GM18505 (cell line): Measurements from ENCODE around the gene OR7G3.
A peak's percentile ranks its signal among the peaks of the same experiment; 100 is the strongest.

Experiments
- ATAC-seq: cut with Tn5 transposase; IDR thresholded peaks from one replicate; pipeline ENCODE4 v1.9.1; 2021; ENCODE audit not compliant: unreplicated experiment
- POLR2A ChIP-seq: IDR thresholded peaks from 4 replicates; pipeline ENCODE4 v1.6.1; 2011; ENCODE audit warnings: borderline replicate concordance; ENCODE audit not compliant: insufficient read depth, insufficient read length; ENCODE audit errors: extremely low read depth

Gene OR7G3

DNA sequence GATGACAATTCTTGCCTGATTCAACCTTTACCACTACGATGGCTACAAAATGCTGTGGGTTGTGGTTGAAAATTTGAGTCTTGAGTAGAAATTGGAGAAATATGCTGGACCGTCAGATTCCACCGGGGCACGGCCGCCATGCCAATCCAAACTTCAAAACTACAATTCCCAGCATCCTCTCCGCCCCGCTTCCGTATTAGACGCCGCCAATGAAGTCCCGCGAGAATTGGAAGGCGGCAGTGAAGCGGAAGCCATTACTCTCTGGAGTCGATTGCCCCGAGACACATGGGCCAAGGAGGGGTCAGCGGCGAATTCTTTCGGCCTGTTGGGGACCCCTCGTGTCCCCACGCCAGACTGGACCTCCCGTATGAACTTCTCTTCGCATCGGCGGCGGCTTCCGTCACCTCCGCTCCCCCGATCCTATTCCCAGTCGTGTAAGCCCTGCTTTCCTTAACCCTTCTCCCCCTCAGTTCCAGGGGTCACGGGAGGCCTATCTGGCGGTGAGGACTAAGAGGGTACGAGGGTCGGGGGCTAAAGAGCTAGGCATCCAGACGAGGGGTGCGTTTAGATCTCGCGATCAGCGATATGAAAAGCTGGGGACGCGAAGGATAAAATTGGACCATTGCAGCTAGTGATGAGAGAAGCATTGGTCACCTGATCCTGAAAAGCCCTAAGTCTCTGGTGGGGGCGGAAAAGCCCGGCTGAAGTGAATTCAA lies 13.6 kb upstream of the OR7G3 start, which contains the start of gene ZNF317:
TSS of gene ZNF317 (plus strand) at position 239 of the 716 bp plus-strand sequence. CDS start 15,620 bp downstream, outside the sequence.
- peak; percentile 87 for TF ChIP-seq POLR2A
- ATAC-seq = peak; percentile 87

DNA sequence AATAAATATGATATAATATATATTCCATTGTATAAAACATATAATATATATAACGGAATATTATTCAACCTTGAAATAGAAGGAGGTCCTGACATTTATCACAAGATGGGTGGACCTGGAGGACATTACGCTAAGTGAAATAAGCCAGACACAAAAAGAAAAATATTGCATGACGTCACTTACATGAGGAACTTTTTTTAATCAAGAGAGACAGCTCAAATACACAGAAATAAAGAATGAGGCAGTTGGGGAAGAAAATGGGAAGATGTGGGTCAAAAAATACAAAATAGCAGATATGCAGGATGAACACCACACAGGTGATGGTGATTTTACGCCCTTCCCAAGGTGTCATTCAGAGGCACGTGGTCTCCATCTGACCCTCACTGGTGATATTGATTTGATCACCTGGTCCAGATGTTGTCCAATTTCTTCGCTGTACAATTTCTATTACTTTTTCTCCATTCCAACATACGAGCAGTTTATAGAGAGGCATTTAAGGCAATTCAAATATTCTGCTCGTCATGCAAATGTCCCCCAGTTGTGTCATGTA lies 12.9 kb upstream of the OR7G3 start:
- no peak for TF ChIP-seq POLR2A
- ATAC-seq = no peak

DNA sequence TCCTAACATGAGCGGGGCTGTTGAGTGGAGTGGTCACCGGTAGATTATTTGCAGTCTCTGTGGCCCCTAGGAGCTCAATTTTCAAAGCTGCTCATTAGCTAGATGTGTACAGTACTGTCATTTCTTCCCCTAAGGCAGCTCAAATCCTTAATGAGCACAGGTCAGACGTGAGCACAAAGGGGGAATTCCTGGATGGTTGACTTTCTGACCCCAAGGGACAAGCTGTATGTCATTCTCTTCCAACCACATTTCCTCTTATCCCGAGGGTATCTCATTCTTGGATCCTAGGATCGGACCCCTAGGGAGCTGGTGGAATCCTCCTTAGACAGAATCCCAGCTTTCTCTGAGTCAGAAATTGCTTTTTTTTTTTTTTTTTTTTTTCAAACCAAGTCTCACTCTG lies 5.7 kb upstream of the OR7G3 start:
- no peak for TF ChIP-seq POLR2A
- ATAC-seq = no peak

DNA sequence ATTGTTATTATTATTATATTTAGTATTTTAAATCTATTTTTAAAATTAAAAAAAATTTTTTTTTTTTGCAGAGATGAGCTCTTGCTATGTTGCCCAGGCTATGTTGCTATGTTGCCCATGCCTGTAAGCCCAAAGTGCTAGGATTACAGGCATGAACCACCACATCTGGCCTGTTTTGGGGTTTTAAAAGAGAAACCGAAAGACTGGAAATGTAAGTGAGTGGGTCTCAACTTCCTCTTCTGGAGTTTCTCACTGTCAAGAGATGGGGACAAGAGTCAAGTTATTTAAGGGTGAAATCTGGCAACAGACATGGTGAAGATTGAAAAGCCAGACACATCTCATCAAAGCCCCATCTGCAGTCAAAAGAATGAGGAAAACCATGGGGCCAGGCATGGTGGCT lies 4.2 kb upstream of the OR7G3 start:
- TF ChIP-seq POLR2A = no peak
- ATAC-seq = no peak

DNA sequence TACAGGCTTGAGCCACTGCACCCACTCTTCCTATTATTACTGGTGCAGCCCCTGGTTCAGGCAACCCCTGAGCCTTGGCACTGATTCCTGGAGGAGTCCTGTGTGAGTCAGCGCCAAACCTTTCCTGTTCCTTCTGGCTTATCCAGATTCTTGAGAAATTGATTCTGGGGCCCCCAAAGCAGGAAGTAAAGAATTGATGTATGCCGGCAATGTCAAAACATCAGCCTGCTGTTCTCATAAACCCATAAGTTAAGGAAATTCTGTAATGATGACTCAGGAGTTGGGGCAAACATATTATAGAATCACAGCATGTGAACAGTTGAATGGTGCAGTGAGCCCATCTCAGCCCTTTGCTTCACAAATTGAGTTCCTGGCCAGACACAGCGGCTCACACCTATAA lies 1.4 kb upstream of the OR7G3 start:
- no peak for ATAC-seq
- TF ChIP-seq POLR2A = no peak

DNA sequence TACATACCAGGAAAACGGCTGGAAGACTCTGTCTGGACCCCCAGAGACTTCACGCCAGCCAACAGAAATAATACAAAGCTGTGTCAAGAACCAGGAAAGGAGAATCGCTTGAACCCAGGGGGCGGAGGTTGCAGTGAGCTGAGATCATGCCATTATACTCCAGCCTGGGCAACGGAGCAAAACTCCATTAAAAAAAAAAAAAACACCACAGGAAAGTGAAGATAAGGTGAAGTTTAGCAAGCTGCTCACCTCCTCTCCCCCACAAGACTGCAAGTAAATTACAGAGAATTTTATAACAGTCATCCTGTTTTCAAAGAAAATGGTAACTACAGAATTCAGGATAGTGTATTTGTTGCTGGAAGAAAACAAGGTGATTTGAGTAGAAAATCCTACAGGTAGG lies 10.2 kb downstream of the OR7G3 start:
- ATAC-seq = no peak
- no peak for TF ChIP-seq POLR2A

DNA sequence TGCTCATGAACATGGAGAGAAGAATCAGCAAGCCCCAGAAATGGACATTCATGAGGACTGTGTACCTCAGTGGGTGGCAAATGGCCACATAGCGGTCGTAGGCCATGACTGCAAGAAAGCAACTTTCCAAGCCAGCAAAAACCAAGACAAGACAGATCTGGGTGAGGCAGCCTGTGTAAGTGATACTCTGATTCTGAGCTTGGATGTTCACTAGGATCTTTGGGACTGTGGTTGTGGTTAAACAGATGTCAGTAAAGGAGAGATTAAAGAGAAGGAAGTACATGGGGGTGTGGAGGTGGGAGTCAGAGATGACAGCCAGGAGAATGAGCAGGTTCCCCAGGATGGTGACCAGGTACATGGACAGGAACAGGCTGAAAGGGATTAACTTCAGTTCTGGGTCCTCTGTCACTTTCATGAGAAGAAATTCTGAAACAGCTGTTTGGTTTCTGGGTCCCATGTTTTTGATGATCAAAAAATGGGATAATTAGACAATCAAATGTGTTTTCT lies 11.4 kb downstream of the OR7G3 start, which contains the start of gene OR7G1:
TSS of gene OR7G1 (minus strand) at position 457 of the 507 bp plus-strand sequence. CDS start at position 457, 0 bp downstream.
- no peak for TF ChIP-seq POLR2A
- no peak for ATAC-seq

DNA sequence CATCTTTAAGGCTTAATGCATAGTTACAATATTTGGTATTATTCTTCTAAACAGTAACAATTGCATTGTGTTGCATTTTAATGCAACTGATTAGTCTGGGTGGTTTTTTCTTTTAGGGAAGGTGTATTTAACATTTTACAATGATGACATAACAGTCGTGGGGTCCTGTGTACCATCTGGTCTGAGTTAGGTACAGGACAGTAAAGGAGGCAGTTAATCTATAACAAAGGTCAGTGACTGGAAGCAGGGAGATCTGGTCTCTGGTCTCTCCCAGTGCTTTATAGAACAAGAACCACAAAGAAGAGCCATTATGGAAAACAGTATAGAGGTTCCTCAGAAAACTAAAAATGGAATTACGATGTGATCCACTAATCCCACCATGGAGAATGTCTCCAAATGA lies 16.8 kb downstream of the OR7G3 start:
- ATAC-seq = no peak
- TF ChIP-seq POLR2A = no peak

DNA sequence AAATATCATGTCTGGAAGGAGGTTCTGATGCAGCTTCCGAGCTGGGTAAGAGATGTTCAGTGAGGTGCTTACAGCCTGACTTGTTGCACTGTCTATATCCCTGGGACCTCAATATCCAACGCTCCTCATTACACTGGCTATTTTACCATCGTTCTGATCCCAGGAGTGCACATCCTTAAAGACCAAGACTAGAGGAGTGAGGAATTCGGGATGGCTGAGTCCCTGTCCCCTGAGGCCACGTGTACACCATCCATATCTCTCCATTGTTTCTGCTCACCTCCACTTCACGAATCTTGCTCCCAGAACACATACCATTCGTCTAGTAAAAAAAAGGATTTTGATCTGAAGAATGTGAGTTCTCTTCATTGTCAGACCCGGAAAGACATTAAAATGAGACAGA lies 19.4 kb downstream of the OR7G3 start, which contains the start of gene OR7G2:
TSS of gene OR7G2 (minus strand) at position 101 of the 400 bp plus-strand sequence. CDS start 4,232 bp downstream, outside the sequence.
- no peak for TF ChIP-seq POLR2A
- no peak for ATAC-seq

DNA sequence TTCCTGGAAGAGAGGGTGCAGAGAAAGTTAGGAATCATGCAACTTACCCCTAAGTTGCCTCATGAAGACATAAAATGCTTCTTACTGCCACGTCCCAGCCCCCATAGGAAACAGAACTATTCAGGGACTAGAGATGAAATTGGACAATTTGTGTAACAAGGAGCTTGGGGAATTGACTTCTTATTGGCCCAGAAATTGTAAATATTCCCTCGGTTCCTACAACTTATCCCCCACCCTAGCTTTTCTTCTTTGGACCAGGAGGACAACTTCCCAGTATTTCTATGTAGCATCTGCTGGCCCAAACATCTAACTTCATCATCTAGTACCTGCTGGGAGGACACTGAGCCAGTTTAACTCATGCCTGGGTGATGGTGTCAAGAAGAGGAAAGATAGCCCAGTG lies 40.0 kb downstream of the OR7G3 start, which contains the start of gene OR1M1:
TSS of gene OR1M1 (plus strand) at position 301 of the 400 bp plus-strand sequence. CDS start 6,184 bp downstream, outside the sequence.
- no peak for TF ChIP-seq POLR2A
- ATAC-seq = no peak

DNA sequence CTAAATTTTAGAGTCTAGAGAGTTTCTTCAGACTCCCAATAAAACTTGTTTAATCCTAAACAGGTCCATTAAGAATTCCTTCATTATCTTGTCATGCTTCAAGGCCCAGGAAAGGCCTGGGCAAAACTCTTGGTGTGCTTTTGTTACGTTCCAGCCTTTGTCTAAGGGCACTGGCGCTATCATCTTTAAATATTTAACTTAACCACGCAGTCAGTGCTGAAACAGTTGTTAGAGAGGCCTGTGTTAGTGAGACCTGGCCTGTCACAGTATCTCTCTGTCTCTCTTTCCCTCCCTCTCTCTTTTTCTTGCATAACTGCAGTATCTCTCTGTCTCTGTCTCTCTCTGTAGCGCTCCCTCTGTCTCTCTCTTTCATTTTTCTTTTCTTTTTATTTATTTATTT lies 48.1 kb downstream of the OR7G3 start:
- ATAC-seq = no peak
- no peak for TF ChIP-seq POLR2A

DNA sequence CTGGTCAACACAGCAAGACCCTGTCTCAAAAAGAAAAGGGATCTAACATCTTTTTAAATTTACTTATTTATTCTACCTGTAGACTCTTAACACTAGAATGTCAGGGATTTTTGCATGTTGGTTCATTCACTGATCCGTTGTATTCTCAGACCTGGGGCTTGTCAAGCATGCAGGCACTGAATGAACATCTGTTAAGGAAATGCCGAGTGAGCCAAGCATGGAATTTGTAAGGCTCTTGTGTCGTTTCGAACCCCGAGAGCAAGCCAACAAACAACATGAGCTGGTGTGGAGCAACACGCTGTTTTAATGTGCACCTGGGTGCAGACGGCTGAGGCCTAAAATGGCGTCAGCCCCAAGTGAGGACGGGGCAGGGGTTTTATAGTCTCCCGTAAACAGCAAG lies 49.8 kb downstream of the OR7G3 start:
- ATAC-seq = no peak
- no peak for TF ChIP-seq POLR2A
